Activated naive CD4-positive, alpha-beta T cell treated with anti-CD3 and anti-CD28 coated beads, Interleukin-2, amount 50 U/mL, for 16 hours (primary cell): ENCODE results near the gene CEP250.
"Not testable (repeated sequence)": the region's sequence is repeated elsewhere in the genome, so short reads cannot be mapped to it uniquely, and the experiment has no call there.

ENCODE experiments used
- DNase-seq: peaks from one replicate; pipeline ENCODE4 v3.0.0-alpha.2; 2020

The CEP250 gene

GRCh38 chr20:35499271-35499670 is 43.9 kb downstream of the CEP250 start:
- DNase-seq, result no peak

GRCh38 chr20:35502352-35502751 is 47.0 kb downstream of the CEP250 start:
- no peak for DNase-seq

- no peak for DNase-seq
Measured at GRCh38 chr20:35503281-35503680, 47.9 kb downstream of the CEP250 start.

- no peak for DNase-seq
Measured at GRCh38 chr20:35503841-35504561, 48.6 kb downstream of the CEP250 start.

GRCh38 chr20:35504751-35505150 is 49.4 kb downstream of the CEP250 start:
- DNase-seq, result no peak

- DNase-seq, result no peak
Measured at GRCh38 chr20:35506179-35506578, 50.8 kb downstream of the CEP250 start.

- no peak for DNase-seq
Measured at GRCh38 chr20:35506872-35507638, 51.7 kb downstream of the CEP250 start.

- no peak for DNase-seq
Measured at GRCh38 chr20:35508493-35509218, 53.3 kb downstream of the CEP250 start.

- no peak for DNase-seq
Measured at GRCh38 chr20:35510951-35511735, 55.7 kb downstream of the CEP250 start.

GRCh38 chr20:35511814-35512420 is 56.5 kb downstream of the CEP250 start:
- DNase-seq, result no peak

GRCh38 chr20:35514371-35514932 is 59.1 kb downstream of the CEP250 start:
- no peak for DNase-seq

- DNase-seq, result no peak
Measured at GRCh38 chr20:35515341-35515740, 59.9 kb downstream of the CEP250 start.

GRCh38 chr20:35515949-35516645 is 60.7 kb downstream of the CEP250 start:
- DNase-seq, result no peak

- DNase-seq, result no peak
Measured at GRCh38 chr20:35517125-35517524, 61.7 kb downstream of the CEP250 start.

GRCh38 chr20:35517767-35518166 is 62.4 kb downstream of the CEP250 start:
- not testable (repeated sequence) for DNase-seq

GRCh38 chr20:35518955-35519354 is 63.6 kb downstream of the CEP250 start:
- DNase-seq, result no peak

- DNase-seq, result peak; percentile 17
Measured at GRCh38 chr20:35523298-35523888, 68.0 kb downstream of the CEP250 start.

- no peak for DNase-seq
Measured at GRCh38 chr20:35525639-35526038, 70.2 kb downstream of the CEP250 start.

GRCh38 chr20:35527122-35527769 is 71.8 kb downstream of the CEP250 start:
- no peak for DNase-seq

- DNase-seq, result no peak
Measured at GRCh38 chr20:35529552-35529951, 74.2 kb downstream of the CEP250 start, which contains the start of gene C20orf173. Gene C20orf173 (minus strand): TSS chr20:35529652. CDS start chr20:35529373, 279 bp downstream.
